ENCODE data around the gene ZFP69.

ZFP69 gene

GRCh38 chr1:40476924-40477677, at the start of gene ZFP69:
TSS of gene ZFP69 (plus strand) at chr1:40477290. CDS start at chr1:40479362, 2,072 bp downstream.
- DNase-seq, result peak; percentile 77

GRCh38 chr1:40431385-40431784, 45.7 kb upstream of the ZFP69 start:
- no peak for DNase-seq

GRCh38 chr1:40432644-40433390, 44.3 kb upstream of the ZFP69 start:
- no peak for DNase-seq

- no peak for DNase-seq
These were observed 41.6 kb upstream of the ZFP69 start for GRCh38 chr1:40435471-40435870.

GRCh38 chr1:40435876-40436275, 41.2 kb upstream of the ZFP69 start:
- DNase-seq, result no peak

- DNase-seq, result peak; percentile 64
These were observed 38.6 kb upstream of the ZFP69 start for GRCh38 chr1:40438391-40439015.

GRCh38 chr1:40439247-40439646, 37.8 kb upstream of the ZFP69 start:
- no peak for DNase-seq

- peak; percentile 94 for DNase-seq
These were observed 27.2 kb upstream of the ZFP69 start, which contains the start of gene ZFP69B for GRCh38 chr1:40449684-40450494. TSS of gene ZFP69B (plus strand) at chr1:40450476. CDS start at chr1:40450962, 486 bp downstream.

GRCh38 chr1:40450495-40451237, 26.4 kb upstream of the ZFP69 start:
- DNase-seq, result peak; percentile 47

- DNase-seq, result no peak
These were observed 25.9 kb upstream of the ZFP69 start for GRCh38 chr1:40451238-40451585.

GRCh38 chr1:40454873-40455272, 22.2 kb upstream of the ZFP69 start:
- DNase-seq, result no peak

GRCh38 chr1:40462956-40463590, 14.0 kb upstream of the ZFP69 start:
- DNase-seq, result no peak

- DNase-seq, result no peak
These were observed 7.8 kb upstream of the ZFP69 start for GRCh38 chr1:40469327-40469726.

- DNase-seq, result no peak
These were observed 1.8 kb upstream of the ZFP69 start for GRCh38 chr1:40475268-40475667.

- DNase-seq, result no peak
These were observed 576 bp downstream of the ZFP69 start for GRCh38 chr1:40477678-40478053.

GRCh38 chr1:40478276-40478675, 1.2 kb downstream of the ZFP69 start:
- peak; percentile 23 for DNase-seq

- DNase-seq, result no peak
These were observed 2.1 kb downstream of the ZFP69 start for GRCh38 chr1:40479156-40479555.

- DNase-seq, result no peak
These were observed 18.3 kb downstream of the ZFP69 start for GRCh38 chr1:40495315-40495903.

GRCh38 chr1:40502651-40503050, 25.6 kb downstream of the ZFP69 start:
- peak; percentile 12 for DNase-seq

- no peak for DNase-seq
These were observed 30.9 kb downstream of the ZFP69 start for GRCh38 chr1:40507973-40508372.

All from suppressor macrophage treated with lipopolysaccharide for 4 hours (primary cell).